Pons (tissue), 1 donor: ENCODE results near the gene MYO9A.
"Not testable (repeated sequence)": the region's sequence is repeated elsewhere in the genome, so short reads cannot be mapped to it uniquely, and the experiment has no call there.

ENCODE experiments used
- DNase-seq: peaks from one replicate; pipeline ENCODE4 v3.0.0-alpha.2; 2016; ENCODE audit warnings: low spot score

The MYO9A gene

GRCh38 chr15:72037321-72037720, 80.6 kb downstream of the MYO9A start:
- no peak for DNase-seq

- no peak for DNase-seq
These were observed 82.9 kb downstream of the MYO9A start for GRCh38 chr15:72034859-72035650.

- DNase-seq = no peak
These were observed 83.6 kb downstream of the MYO9A start for GRCh38 chr15:72034351-72034750.

GRCh38 chr15:72033711-72034110, 84.2 kb downstream of the MYO9A start:
- no peak for DNase-seq

- no peak for DNase-seq
These were observed 84.7 kb downstream of the MYO9A start for GRCh38 chr15:72033285-72033684.

- DNase-seq = no peak
These were observed 96.3 kb downstream of the MYO9A start for GRCh38 chr15:72021604-72022003.

- DNase-seq = no peak
These were observed 97.2 kb downstream of the MYO9A start for GRCh38 chr15:72020799-72021198.

GRCh38 chr15:72014555-72014954, 103.4 kb downstream of the MYO9A start:
- DNase-seq = not testable (repeated sequence)

GRCh38 chr15:72013703-72014102, 104.2 kb downstream of the MYO9A start:
- no peak for DNase-seq

GRCh38 chr15:72011302-72011942, 106.5 kb downstream of the MYO9A start:
- DNase-seq = no peak

GRCh38 chr15:72009222-72009621, 108.7 kb downstream of the MYO9A start:
- no peak for DNase-seq

- DNase-seq = no peak
These were observed 111.6 kb downstream of the MYO9A start for GRCh38 chr15:72006382-72006781.

GRCh38 chr15:72005483-72005882, 112.5 kb downstream of the MYO9A start:
- no peak for DNase-seq

- no peak for DNase-seq
These were observed 118.1 kb downstream of the MYO9A start for GRCh38 chr15:71999807-72000206.

- DNase-seq = not testable (repeated sequence)
These were observed 119.2 kb downstream of the MYO9A start for GRCh38 chr15:71998717-71999116.

- no peak for DNase-seq
These were observed 120.3 kb downstream of the MYO9A start for GRCh38 chr15:71997691-71998090.

GRCh38 chr15:71975816-71976150, 142.2 kb downstream of the MYO9A start:
- DNase-seq = no peak

- DNase-seq = no peak
These were observed 143.7 kb downstream of the MYO9A start for GRCh38 chr15:71974211-71974610.

GRCh38 chr15:71973366-71973765, 144.6 kb downstream of the MYO9A start:
- DNase-seq = no peak

GRCh38 chr15:71971905-71972304, 146.0 kb downstream of the MYO9A start:
- no peak for DNase-seq

GRCh38 chr15:71970435-71970834, 147.5 kb downstream of the MYO9A start:
- no peak for DNase-seq

GRCh38 chr15:71962537-71962936, 155.4 kb downstream of the MYO9A start:
- DNase-seq = no peak

- DNase-seq = no peak
These were observed 160.9 kb downstream of the MYO9A start for GRCh38 chr15:71957026-71957425.

- no peak for DNase-seq
These were observed 166.8 kb downstream of the MYO9A start for GRCh38 chr15:71951134-71951533.
